Transverse colon (tissue), 4 donors: Measurements from ENCODE around the gene KYNU. TPM values are rescaled to one million over a fixed set of nuclear protein-coding genes. Genes with fewer than 3 reads are reported as not detected.

Experiments used
- DNase-seq: peaks from one replicate; pipeline ENCODE4 v3.0.0-alpha.2; 2019
- H3K27ac ChIP-seq, 4 donors: fragments of 200-600 bp; sonication (generic); 2 replicates each; pipeline ENCODE4 v1.5.1; 2016 to 2018; ENCODE audit warnings: inconsistent platforms in 4 of 4
- H3K27me3 ChIP-seq: fragments of 200-600 bp; sonication (generic); 2 replicates; pipeline ENCODE4 v1.5.1; 2017; ENCODE audit warnings: inconsistent platforms
- H3K36me3 ChIP-seq, 4 donors: fragments of 200-600 bp; sonication (generic); 2 replicates each; pipeline ENCODE4 v1.5.1; 2017 to 2019; ENCODE audit warnings: inconsistent platforms in 4 of 4
- H3K4me1 ChIP-seq, 4 donors: fragments of 200-600 bp; sonication (generic); 2 replicates each; pipeline ENCODE4 v1.5.1; 2017 to 2020; ENCODE audit warnings: inconsistent platforms in 4 of 4
- H3K4me3 ChIP-seq, 4 donors: fragments of 200-600 bp; sonication (generic); 1 replicate in 1 of 4; 2 replicates in 3 of 4; pipeline versions ENCODE4 v1.5.1 to v1.6.1; 2017 to 2019; ENCODE audit warnings: inconsistent platforms in 4 of 4
- H3K9me3 ChIP-seq, 2 donors: fragments of 200-600 bp; sonication (generic); 2 replicates each; pipeline ENCODE4 v1.5.1; 2017 to 2019; ENCODE audit warnings: inconsistent platforms in 2 of 2
- EP300 ChIP-seq: sonication (generic); formaldehyde crosslinking; IDR thresholded peaks from one replicate; pipeline ENCODE4 v1.6.1; 2017; ENCODE audit warnings: antibody characterized with exemption, low read depth
- POLR2A ChIP-seq: fragments of 450-650 bp; IDR thresholded peaks from one replicate; pipeline ENCODE4 v1.6.1; 2016; ENCODE audit warnings: antibody characterized with exemption, mild to moderate bottlenecking, moderate library complexity
- POLR2AphosphoS5 ChIP-seq, 3 donors: sonication (generic); formaldehyde crosslinking; IDR thresholded peaks; one replicate each; pipeline ENCODE4 v1.6.1; 2016; ENCODE audit warnings: antibody characterized with exemption in 3 of 3
- WGBS, 2 donors: methylation state at CpG; one replicate each; pipeline ENCODE4 v1.1.5; 2018; ENCODE audit warnings: low coverage in 1 of 2; 5-methylcytosine and 5-hydroxymethylcytosine counted together
- in situ Hi-C, 4 donors: fragments of 200-750 bp; cut with MboI; loops; one replicate each; pipeline versions ENCODE4 v1.15.0 to v1.15.1; 2017; ENCODE audit warnings: low sequenced_read_pairs in 3 of 4, low pct_ligation_motif_present in 1 of 4, low pct_unique_long_range_greater_than_20kb in 1 of 4
- intact Hi-C: fragments of 100-400 bp; cut with DNase I; formaldehyde crosslinking; loops from one replicate; pipeline ENCODE4 v1.15.1; 2023; ENCODE audit warnings: low total_unique reads
- total RNA-seq, 4 donors: library from RNA; depleted of rRNA; stranded (reverse); fragments of >200 nt; gene quantifications; one replicate each; pipeline ENCODE4 v1.1.0, GENCODE V29; 2016
- TF ChIP-seq, protein P1 (sequence below), 5 experiments: fragments of 200-600 bp in 3 of 5; fragments of 450-650 bp in 2 of 5; sonication (generic) in 3 of 5; IDR thresholded peaks; 1 replicate in 2 of 5; 2 replicates in 3 of 5; pipeline ENCODE4 v1.5.1; 2016 to 2017; ENCODE audit warnings: antibody characterized with exemption in 5 of 5, inconsistent platforms in 3 of 5, mild to moderate bottlenecking in 2 of 5, moderate library complexity in 1 of 5

Gene KYNU
- total RNA-seq, 4 donors from 2014 or later, result 1.2 to 4.6 TPM; not detected in 2

DNA sequence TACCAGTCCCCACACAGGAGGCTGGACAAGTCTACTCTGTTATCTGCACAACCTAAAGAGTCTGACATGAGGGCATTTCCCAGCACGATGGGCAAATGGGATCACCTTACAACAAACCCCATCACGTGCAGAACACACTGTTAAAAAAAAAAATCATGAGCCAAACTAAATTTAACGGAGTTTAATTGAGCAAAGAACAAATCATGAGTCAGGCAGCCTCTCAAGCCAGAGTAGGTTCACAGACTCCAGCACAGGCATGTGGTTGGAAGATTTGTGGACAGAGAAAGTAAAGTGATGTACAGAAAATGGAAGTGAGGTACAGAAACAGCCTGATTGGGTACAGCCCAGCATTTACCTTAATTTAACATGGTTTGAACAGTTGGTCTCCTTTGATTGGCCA, 59.9 kb downstream of the KYNU start:
- intact Hi-C loops, result no loop called here
- Histone ChIP-seq H3K4me1 (no peaks in the 10 kb centered on the region), H3K27ac (no peak overlapping the region), H3K4me3 (no peak overlapping the region), H3K27me3 (no peaks in the 10 kb centered on the region), H3K36me3 (no peaks in the 10 kb centered on the region), H3K9me3 (no peaks in the 10 kb centered on the region)
- TF ChIP-seq POLR2AphosphoS5 (IDR thresholded peaks at IDR 0.05), result no peak
- no peak for TF ChIP-seq POLR2A
- TF ChIP-seq, protein P1, sequence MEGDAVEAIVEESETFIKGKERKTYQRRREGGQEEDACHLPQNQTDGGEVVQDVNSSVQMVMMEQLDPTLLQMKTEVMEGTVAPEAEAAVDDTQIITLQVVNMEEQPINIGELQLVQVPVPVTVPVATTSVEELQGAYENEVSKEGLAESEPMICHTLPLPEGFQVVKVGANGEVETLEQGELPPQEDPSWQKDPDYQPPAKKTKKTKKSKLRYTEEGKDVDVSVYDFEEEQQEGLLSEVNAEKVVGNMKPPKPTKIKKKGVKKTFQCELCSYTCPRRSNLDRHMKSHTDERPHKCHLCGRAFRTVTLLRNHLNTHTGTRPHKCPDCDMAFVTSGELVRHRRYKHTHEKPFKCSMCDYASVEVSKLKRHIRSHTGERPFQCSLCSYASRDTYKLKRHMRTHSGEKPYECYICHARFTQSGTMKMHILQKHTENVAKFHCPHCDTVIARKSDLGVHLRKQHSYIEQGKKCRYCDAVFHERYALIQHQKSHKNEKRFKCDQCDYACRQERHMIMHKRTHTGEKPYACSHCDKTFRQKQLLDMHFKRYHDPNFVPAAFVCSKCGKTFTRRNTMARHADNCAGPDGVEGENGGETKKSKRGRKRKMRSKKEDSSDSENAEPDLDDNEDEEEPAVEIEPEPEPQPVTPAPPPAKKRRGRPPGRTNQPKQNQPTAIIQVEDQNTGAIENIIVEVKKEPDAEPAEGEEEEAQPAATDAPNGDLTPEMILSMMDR (IDR thresholded peaks at IDR 0.05), result no peak
- TF ChIP-seq EP300, result no peak
- WGBS, 2 donors, result 57 to 70% methylated on average over 1 to 3 of the region's 3 CpGs
- no peak for DNase-seq
- in situ Hi-C loops, result no loop called here

DNA sequence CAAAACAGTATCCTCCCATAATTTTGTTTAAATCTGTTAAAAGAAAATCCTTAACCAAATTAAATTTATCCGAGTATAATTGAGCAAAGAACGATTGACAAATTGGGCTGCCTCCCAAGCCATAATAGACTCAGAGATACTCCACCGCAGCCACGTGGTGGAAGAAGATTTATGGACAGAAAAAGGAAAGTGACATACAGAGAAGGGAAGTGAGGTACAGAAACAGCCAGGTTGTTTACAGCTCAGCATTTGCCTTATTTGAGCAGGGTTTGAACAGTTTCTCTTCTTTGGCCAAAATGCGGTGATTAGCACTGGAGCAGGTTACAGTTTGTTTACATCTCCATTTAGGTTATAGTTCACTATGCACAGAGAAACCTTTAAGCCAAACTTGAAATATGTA, 60.8 kb downstream of the KYNU start:
- in situ Hi-C loops, result no loop called here
- 38 to 47% methylated on average over 5 of the region's 5 CpGs for WGBS, 2 donors
- intact Hi-C loops, result no loop called here

DNA sequence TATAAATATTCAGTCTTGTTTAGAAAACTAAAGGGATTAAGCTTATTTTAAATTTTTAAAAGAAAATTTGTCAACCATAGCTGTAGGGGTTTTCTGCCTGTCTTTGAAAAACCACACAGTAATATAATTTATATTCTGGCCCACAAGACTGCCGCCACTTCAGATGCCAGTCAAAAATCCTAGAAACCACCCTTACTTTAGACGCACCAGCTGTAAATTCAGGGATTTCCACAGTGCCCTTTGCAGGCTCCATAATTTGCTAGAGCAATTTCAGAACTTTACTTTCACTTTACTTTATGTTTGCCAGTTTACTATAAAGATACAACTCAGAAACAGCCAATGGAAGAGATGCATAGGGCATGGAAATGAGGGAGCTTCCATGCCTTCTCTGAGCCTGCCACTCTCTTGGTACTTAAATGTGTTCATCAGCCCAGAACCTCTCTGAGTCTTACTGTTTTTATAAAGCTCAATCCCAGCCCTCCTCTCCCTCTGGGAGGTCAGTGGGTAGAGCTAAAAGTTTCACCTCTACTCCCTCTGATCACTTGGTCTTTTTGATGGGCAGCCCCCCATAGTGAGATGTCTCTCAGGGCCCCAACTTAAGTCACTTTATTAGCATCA, 63.3 kb downstream of the KYNU start:
- Histone ChIP-seq H3K27ac (no peak overlapping the region), H3K27me3 (no peaks in the 10 kb centered on the region), H3K36me3 (no peaks in the 10 kb centered on the region), H3K4me1 (no peaks in the 10 kb centered on the region), H3K4me3 (no peak overlapping the region), H3K9me3 (no peaks in the 10 kb centered on the region)
- intact Hi-C loops (no loop called here), in situ Hi-C loops (no loop called here)
- WGBS, 2 donors, result 35 to 51% methylated on average over 2 of the region's 2 CpGs
- DNase-seq, result no peak
- TF ChIP-seq, protein P1 (IDR thresholded peaks at IDR 0.05), result no peak
- TF ChIP-seq EP300 (no peak), POLR2A (no peak), POLR2AphosphoS5 (IDR thresholded peaks at IDR 0.05) (no peak)

More for the DNA sequence above, 60.8 kb downstream of the KYNU start:
- Histone ChIP-seq H3K4me1 (no peaks in the 10 kb centered on the region), H3K9me3 (no peaks in the 10 kb centered on the region), H3K27ac (no peak overlapping the region), H3K4me3 (no peak overlapping the region), H3K36me3 (no peaks in the 10 kb centered on the region), H3K27me3 (no peaks in the 10 kb centered on the region)
- no peak for TF ChIP-seq POLR2AphosphoS5 (IDR thresholded peaks at IDR 0.05)
- TF ChIP-seq, protein P1 (IDR thresholded peaks at IDR 0.05), result no peak
- no peak for TF ChIP-seq POLR2A
- no peak for TF ChIP-seq EP300
- no peak for DNase-seq

DNA sequence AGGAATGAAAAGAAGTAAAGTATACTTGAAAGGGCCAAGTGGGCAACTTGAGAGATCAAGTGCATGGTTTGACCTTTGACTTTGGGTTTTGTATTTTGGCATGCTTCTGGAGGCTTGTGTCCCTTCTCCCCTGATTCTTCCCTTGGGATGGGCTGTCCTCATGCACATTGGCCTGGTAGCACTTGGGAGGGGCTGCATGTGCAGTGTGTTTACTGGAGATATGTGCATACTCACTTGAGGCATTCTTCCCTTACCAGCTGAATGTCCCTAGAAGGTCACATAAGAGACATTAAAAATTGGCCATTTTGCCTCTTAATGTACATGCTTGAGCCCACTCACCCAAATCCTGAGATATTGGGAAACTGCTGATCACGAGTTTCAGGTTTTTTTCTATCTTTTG, 65.2 kb downstream of the KYNU start:
- intact Hi-C loops, result no loop called here
- Histone ChIP-seq H3K36me3 (no peaks in the 10 kb centered on the region), H3K4me1 (no peaks in the 10 kb centered on the region), H3K9me3 (no peaks in the 10 kb centered on the region), H3K27me3 (no peaks in the 10 kb centered on the region), H3K4me3 (no peak overlapping the region), H3K27ac (no peak overlapping the region)
- TF ChIP-seq, protein P1 (IDR thresholded peaks at IDR 0.05), result no peak
- no peak for TF ChIP-seq EP300
- no peak for TF ChIP-seq POLR2AphosphoS5 (IDR thresholded peaks at IDR 0.05)
- no peak for TF ChIP-seq POLR2A
- 80% methylated on average over 1 of the region's 1 CpG; no CpG with 5 or more reads in 1 of the 2 donors for WGBS, 2 donors
- in situ Hi-C loops, result no loop called here
- no peak for DNase-seq
